ENCODE results near the gene ANO8. TPM values are rescaled to one million over a fixed set of nuclear protein-coding genes. Genes with fewer than 3 reads are reported as not detected.

ANO8 gene
- total and polyA plus RNA-seq, 2 of the 8 experiments (the other 6 are each of a cell fraction or from before 2014, with no cell fraction given), result 9.5 to 20.7 TPM

- Histone ChIP-seq H2BK5ac (ENCODE audit: low read depth, low read length) (peak within 1 kb of the TSS; percentile 84), H3K23ac (ENCODE audit: insufficient read length) (no peak within 1 kb of the TSS), H3K79me1 (ENCODE audit: low read depth, low read length) (peaks cover 21% of the 10 kb centered on the region), H2BK120ac (replicated peaks; ENCODE audit: low read depth, low read length) (no peak within 1 kb of the TSS), H3K9ac (replicated peaks in 1 of 4; ENCODE audit: extremely low read depth in 1 of 4, low read depth in 3 of 4, low read length in 3 of 4) (peak within 1 kb of the TSS; percentile 55 to 71 (median 65)), H3K4ac (replicated peaks; ENCODE audit: insufficient read length, low read depth, low read length) (peak within 1 kb of the TSS; percentile 50), H3K4me1 (replicated peaks in 1 of 4; ENCODE audit: control insufficient read depth in 3 of 4, insufficient read depth in 4 of 4, low read length in 3 of 4) (peaks cover 5 to 14% (median 7%) of the 10 kb centered on the region in 4 experiments; a peak in 6 of 7 replicates), H3K27me3 (replicated peaks in 1 of 4; ENCODE audit: control insufficient read depth in 3 of 4, extremely low read depth in 1 of 4, insufficient read depth in 3 of 4, low read length in 3 of 4) (no peaks in the 10 kb centered on the region), H2AFZ (ENCODE audit: low read length) (no peak within 1 kb of the TSS), H3K23me2 (ENCODE audit: low read depth, low read length) (peaks cover 9% of the 10 kb centered on the region), H3K18ac (ENCODE audit: extremely low read depth, low read length) (peak within 1 kb of the TSS; percentile 78), H3K56ac (replicated peaks; ENCODE audit: insufficient read length, low read depth, low read length) (peak within 1 kb of the TSS; percentile 70), H3K9me3 (ENCODE audit: insufficient read depth in 2 of 2, low read depth in 1 of 2, low read length in 1 of 2) (no peaks in the 10 kb centered on the region), H2AK5ac (ENCODE audit: low read depth, low read length) (no peak within 1 kb of the TSS; the same call in 1 of the 2 replicates), H3K4me2 (ENCODE audit: insufficient read depth in 1 of 2, low read depth in 2 of 2, low read length in 2 of 2) (peak within 1 kb of the TSS; percentile 72 to 82), H3K79me2 (ENCODE audit: control insufficient read depth in 1 of 2, insufficient read depth in 2 of 2, low read length in 2 of 2) (peaks cover 8 to 36% of the 10 kb centered on the region in 2 experiments; a peak in 3 of 4 replicates), H3K4me3 (ENCODE audit: extremely low read depth in 1 of 4, insufficient read depth in 2 of 4, low read depth in 3 of 4, low read length in 4 of 4) (peak within 1 kb of the TSS; percentile 76 to 92 (median 80)), H4K5ac (ENCODE audit: insufficient read length, low read depth, low read length) (peak within 1 kb of the TSS; percentile 45), H3K27ac (ENCODE audit: low read depth, low read length) (peak within 1 kb of the TSS; percentile 27; the same call in 1 of the 2 replicates), H3K36me3 (ENCODE audit: control insufficient read depth in 2 of 4, insufficient read depth in 4 of 4, low read length in 3 of 4) (peaks cover under 1 to 7% (median 4%) of the 10 kb centered on the region in 4 experiments), H3K14ac (ENCODE audit: insufficient read length) (no peak within 1 kb of the TSS), H4K8ac (ENCODE audit: extremely low read depth, insufficient read depth, low read length) (peak within 1 kb of the TSS; percentile 93), H2BK12ac (ENCODE audit: low read depth, low read length) (0 out of 2 replicates have a peak within 1 kb of the TSS, but pooled peaks have one; percentile 12), H2BK15ac (ENCODE audit: low read length) (no peak within 1 kb of the TSS), H4K91ac (replicated peaks; ENCODE audit: insufficient read length, low read length) (peak within 1 kb of the TSS; percentile 63), H4K20me1 (replicated peaks in 1 of 2; ENCODE audit: control insufficient read depth in 1 of 2, insufficient read depth in 2 of 2, low read length in 2 of 2) (peaks cover 0 to 14% of the 10 kb centered on the region in 2 experiments), H2BK20ac (ENCODE audit: low read length) (no peak within 1 kb of the TSS)
- WGBS, 2 experiments (ENCODE audit: extremely low coverage in 1 of 2, insufficient coverage in 1 of 2, insufficient read length in 1 of 2, insufficient replicate concordance in 2 of 2, low coverage in 1 of 2, low lambda C conversion rate in 2 of 2, missing lambda C conversion rate in 1 of 2), result 1% methylated on average over 46 of the region's 46 CpGs; no CpG with 5 or more reads in 1 of the 2 experiments
- FAIRE-seq (peak; percentile 96), DNase-seq (ENCODE audit: low read depth in 1 of 2, low spot score in 2 of 2) (peak; percentile 95 to 99)
- CTCF ChIA-PET (ENCODE audit: partially characterized antibody), result interaction anchor here (0.8 to 2.4 kb wide), 13 partner anchors 8 to 211 kb away, joined by 3 to 13 read pairs (median 3); partner anchors contain the start of gene USE1
- POLR2A ChIA-PET (ENCODE audit: partially characterized antibody), result interaction anchor here (0.7 to 18.5 kb wide), 16 partner anchors 9 to 129 kb away, joined by 3 to 329 read pairs (median 3); partner anchors contain the start of genes ANO8, BABAM1, CCDC194 and USE1
- TF ChIP-seq TCF12 (IDR thresholded peaks at IDR 0.05; ENCODE audit: low read depth, low read length) (no peak), FOSL1 (IDR thresholded peaks at IDR 0.05; ENCODE audit: insufficient read depth, low read depth, low read length) (no peak), CHD2 (IDR thresholded peaks at IDR 0.05; ENCODE audit: low read length) (peak; percentile 92), SIX5 (IDR thresholded peaks at IDR 0.05; ENCODE audit: low read depth, low read length) (peak; percentile 80), JUND (IDR thresholded peaks at IDR 0.05; ENCODE audit: low read length) (no peak), SAP30 (IDR thresholded peaks at IDR 0.05; ENCODE audit: insufficient read depth, insufficient replicate concordance, low read length) (peak; percentile 49), NRF1 (IDR thresholded peaks at IDR 0.05; ENCODE audit: low read depth, low read length) (no peak), BRCA1 (IDR thresholded peaks at IDR 0.05; ENCODE audit: low read depth, low read length) (no peak), E2F6 (IDR thresholded peaks at IDR 0.05) (no peak), BCL11A (IDR thresholded peaks at IDR 0.05; ENCODE audit: low read depth in 2 of 2, low read length in 2 of 2) (no peak), RBBP5 (IDR thresholded peaks at IDR 0.05; ENCODE audit: borderline replicate concordance, low read depth, low read length) (peak; percentile 24; the same call in 1 of the 2 replicates)
These were observed 25.3 kb downstream of the ANO8 start, which contains the start of gene DDA1 for GRCh38 chr19:17309198-17309964. DDA1 (plus strand) TSS chr19:17309563; CDS start chr19:17309655, 92 bp downstream.

Measured in H1 (cell line).